Mesenchymal stem cell (in vitro differentiated cells and primary cell): ENCODE data around the gene HS3ST2.

Source experiments
- DNase-seq: peaks from one replicate; pipeline ENCODE4 v3.0.0-alpha.2; 2013
- H2AFZ ChIP-seq: one replicate; pipeline ENCODE4 v1.6.1; 2013; ENCODE audit warnings: low read depth, mild to moderate bottlenecking, control low read depth, inconsistent platforms, low read length, moderate library complexity
- H2AK5ac ChIP-seq: 2 replicates; pipeline ENCODE4 v1.6.1; 2013; ENCODE audit warnings: low read length, moderate library complexity, mild to moderate bottlenecking, inconsistent platforms; ENCODE audit not compliant: severe bottlenecking
- H2BK120ac ChIP-seq: one replicate; pipeline ENCODE4 v1.6.1; 2013; ENCODE audit warnings: low read depth, mild to moderate bottlenecking, inconsistent platforms, low read length, moderate library complexity
- H2BK12ac ChIP-seq, 2 experiments: one replicate each; pipeline ENCODE4 v1.6.1; 2013; ENCODE audit warnings: inconsistent platforms in 2 of 2, low read length in 2 of 2, mild to moderate bottlenecking in 2 of 2, moderate library complexity in 2 of 2, control low read depth in 1 of 2
- H2BK15ac ChIP-seq: one replicate; pipeline ENCODE4 v1.6.1; 2013; ENCODE audit warnings: mild to moderate bottlenecking, low read depth, inconsistent platforms; ENCODE audit not compliant: poor library complexity, severe bottlenecking
- H2BK5ac ChIP-seq: 2 replicates; pipeline ENCODE4 v1.6.1; 2013; ENCODE audit warnings: low read depth, mild to moderate bottlenecking, low read length, control low read depth, inconsistent platforms; ENCODE audit not compliant: poor library complexity, severe bottlenecking
- H3K14ac ChIP-seq, 2 experiments: one replicate each; pipeline ENCODE4 v1.6.1; 2013; ENCODE audit warnings: inconsistent platforms in 2 of 2, low read length in 2 of 2, control low read depth in 1 of 2, mild to moderate bottlenecking in 1 of 2, moderate library complexity in 1 of 2
- H3K18ac ChIP-seq, 2 experiments: one replicate each; pipeline ENCODE4 v1.6.1; 2013; ENCODE audit warnings: inconsistent platforms in 2 of 2, low read length in 2 of 2, control low read depth in 1 of 2, low read depth in 1 of 2, mild to moderate bottlenecking in 1 of 2
- H3K23ac ChIP-seq, 2 experiments: one replicate each; pipeline ENCODE4 v1.6.1; 2013; ENCODE audit warnings: inconsistent platforms in 2 of 2, low read length in 2 of 2, mild to moderate bottlenecking in 2 of 2, moderate library complexity in 2 of 2, control low read depth in 1 of 2
- H3K27ac ChIP-seq: 2 replicates; pipeline ENCODE4 v1.5.1; 2013; ENCODE audit warnings: mild to moderate bottlenecking, moderate library complexity, low read length, control low read depth, inconsistent platforms; ENCODE audit not compliant: poor library complexity, severe bottlenecking
- H3K27me3 ChIP-seq, 2 experiments: 2 replicates each; pipeline versions ENCODE4 v1.6.1 to v1.7.0; 2013; ENCODE audit warnings: low read length in 2 of 2, mild to moderate bottlenecking in 2 of 2, moderate library complexity in 2 of 2, control low read depth in 1 of 2, inconsistent platforms in 1 of 2; ENCODE audit not compliant: control insufficient read depth in 1 of 2, insufficient read depth in 1 of 2
- H3K36me3 ChIP-seq, 2 experiments: 2 replicates each; pipeline versions ENCODE4 v1.6.1 to v1.7.0; 2013; ENCODE audit warnings: low read length in 2 of 2, control low read depth in 1 of 2, inconsistent platforms in 1 of 2, low read depth in 1 of 2, mild to moderate bottlenecking in 1 of 2; ENCODE audit not compliant: insufficient read depth in 2 of 2, control insufficient read depth in 1 of 2
- H3K4ac ChIP-seq, 2 experiments: one replicate each; pipeline ENCODE4 v1.6.1; 2013; ENCODE audit warnings: inconsistent platforms in 2 of 2, low read length in 2 of 2, mild to moderate bottlenecking in 2 of 2, moderate library complexity in 2 of 2, control low read depth in 1 of 2, low read depth in 1 of 2
- H3K4me1 ChIP-seq: 2 replicates; pipeline ENCODE4 v1.6.1; 2013; ENCODE audit warnings: low read depth, low read length, control low read depth; ENCODE audit not compliant: control insufficient read depth, insufficient read depth
- H3K4me2 ChIP-seq: 2 replicates; pipeline ENCODE4 v1.6.1; 2013; ENCODE audit warnings: low read length, mild to moderate bottlenecking, inconsistent platforms; ENCODE audit not compliant: poor library complexity, severe bottlenecking
- H3K4me3 ChIP-seq, 2 experiments: 2 replicates each; pipeline versions ENCODE4 v1.5.1 to v1.7.0; 2013; ENCODE audit warnings: low read length in 2 of 2, mild to moderate bottlenecking in 2 of 2, control low read depth in 1 of 2, low read depth in 1 of 2; ENCODE audit not compliant: insufficient read depth in 1 of 2
- H3K79me1 ChIP-seq: replicated peaks from 2 replicates; pipeline ENCODE4 v1.6.1; 2013; ENCODE audit warnings: mild to moderate bottlenecking, control low read depth, low read length, inconsistent platforms; ENCODE audit not compliant: poor library complexity, severe bottlenecking
- H3K9ac ChIP-seq: 2 replicates; pipeline ENCODE4 v1.7.0; 2013; ENCODE audit warnings: mild to moderate bottlenecking, low read length, moderate library complexity
- H3K9me3 ChIP-seq: 2 replicates; pipeline ENCODE4 v1.7.0; 2013; ENCODE audit warnings: mild to moderate bottlenecking, low read length; ENCODE audit not compliant: control insufficient read depth
- H4K8ac ChIP-seq: one replicate; pipeline ENCODE4 v1.6.1; 2013; ENCODE audit warnings: inconsistent platforms, mild to moderate bottlenecking, low read length, moderate library complexity
- H4K91ac ChIP-seq: one replicate; pipeline ENCODE4 v1.6.1; 2013; ENCODE audit warnings: mild to moderate bottlenecking, low read length, inconsistent platforms
- WGBS: methylation state at CpG from one replicate; pipeline ENCODE4 v1.1.7; 2013; ENCODE audit warnings: mixed read lengths; 5-methylcytosine and 5-hydroxymethylcytosine counted together

Gene HS3ST2

DNA sequence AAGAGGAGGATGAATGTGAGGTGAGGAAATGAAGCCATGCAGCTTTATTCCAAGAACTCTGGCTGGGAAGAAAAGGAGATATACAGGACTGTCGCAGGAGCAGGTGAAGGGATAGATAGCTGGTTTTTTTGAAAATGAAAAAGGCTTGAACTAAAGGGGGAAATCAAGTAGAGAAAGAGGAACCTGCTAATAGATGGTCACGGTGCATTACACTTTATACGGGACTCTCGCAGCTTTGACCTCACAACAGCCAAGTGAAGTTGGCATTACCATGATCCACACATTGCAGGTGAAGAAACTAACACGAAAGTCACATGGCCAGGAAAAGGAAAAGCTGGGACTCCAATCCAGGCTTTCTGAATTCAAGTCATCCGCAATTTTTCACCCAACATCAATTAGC, 86.9 kb downstream of the HS3ST2 start:
- no peak overlapping the region for H3K4me2 ChIP-seq
- H3K36me3 ChIP-seq, result no peaks in the 10 kb centered on the region
- no peak overlapping the region for H4K8ac ChIP-seq
- no peak overlapping the region for H2AK5ac ChIP-seq
- no peak overlapping the region for H4K91ac ChIP-seq
- H3K23ac ChIP-seq, result no peak overlapping the region
- H3K79me1 ChIP-seq, result no peaks in the 10 kb centered on the region
- no peak overlapping the region for H2BK120ac ChIP-seq
- H2BK12ac ChIP-seq, result no peak overlapping the region
- WGBS, result 86% methylated on average over 6 of the region's 6 CpGs
- DNase-seq, result no peak
- H3K4ac ChIP-seq, result no peak overlapping the region
- no peak overlapping the region for H2BK15ac ChIP-seq
- no peak overlapping the region for H3K18ac ChIP-seq
- H3K4me1 ChIP-seq, result peaks cover 2% of the 10 kb centered on the region
- no peak overlapping the region for H3K27ac ChIP-seq
- no peak overlapping the region for H3K14ac ChIP-seq
- no peak overlapping the region for H2AFZ ChIP-seq
- H3K9me3 ChIP-seq, result no peaks in the 10 kb centered on the region
- H3K27me3 ChIP-seq, result peaks cover 12 to 60% of the 10 kb centered on the region in 2 experiments
- no peak overlapping the region for H3K9ac ChIP-seq
- H2BK5ac ChIP-seq, result no peak overlapping the region
- H3K4me3 ChIP-seq, result no peak overlapping the region

DNA sequence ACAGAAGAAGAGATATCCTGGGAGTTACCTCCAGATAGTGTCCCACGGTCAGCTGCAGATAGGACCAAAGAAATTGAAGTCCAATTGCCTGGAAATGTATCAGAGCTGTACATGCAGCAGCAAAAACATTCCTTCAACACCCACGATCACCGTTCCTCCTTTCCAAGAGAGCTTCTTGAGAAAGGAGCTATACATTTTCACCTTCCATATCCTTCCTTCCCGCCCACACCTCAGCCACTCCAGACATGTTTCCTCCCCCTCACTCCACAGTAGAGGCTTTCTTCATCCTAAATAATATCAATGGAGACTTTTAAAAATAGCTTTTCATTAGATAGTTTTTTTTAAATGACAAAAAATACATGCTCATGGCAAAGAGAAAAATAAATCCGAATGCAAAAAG, 87.6 kb downstream of the HS3ST2 start:
- H2AFZ ChIP-seq, result no peak overlapping the region
- no peak overlapping the region for H2BK15ac ChIP-seq
- H3K14ac ChIP-seq, result no peak overlapping the region
- no peaks in the 10 kb centered on the region for H3K9me3 ChIP-seq
- 65% methylated on average over 4 of the region's 5 CpGs for WGBS
- peaks cover 2% of the 10 kb centered on the region for H3K4me1 ChIP-seq
- DNase-seq, result no peak
- H3K23ac ChIP-seq, result no peak overlapping the region
- H3K4me2 ChIP-seq, result no peak overlapping the region
- peaks cover 12 to 53% of the 10 kb centered on the region in 2 experiments for H3K27me3 ChIP-seq
- no peak overlapping the region for H3K4me3 ChIP-seq
- H3K36me3 ChIP-seq, result no peaks in the 10 kb centered on the region
- H3K27ac ChIP-seq, result no peak overlapping the region
- no peak overlapping the region for H2BK12ac ChIP-seq
- no peak overlapping the region for H2AK5ac ChIP-seq
- no peak overlapping the region for H4K8ac ChIP-seq
- no peaks in the 10 kb centered on the region for H3K79me1 ChIP-seq
- no peak overlapping the region for H3K9ac ChIP-seq
- no peak overlapping the region for H2BK5ac ChIP-seq
- H3K4ac ChIP-seq, result no peak overlapping the region
- H4K91ac ChIP-seq, result no peak overlapping the region
- H3K18ac ChIP-seq, result no peak overlapping the region
- H2BK120ac ChIP-seq, result no peak overlapping the region

DNA sequence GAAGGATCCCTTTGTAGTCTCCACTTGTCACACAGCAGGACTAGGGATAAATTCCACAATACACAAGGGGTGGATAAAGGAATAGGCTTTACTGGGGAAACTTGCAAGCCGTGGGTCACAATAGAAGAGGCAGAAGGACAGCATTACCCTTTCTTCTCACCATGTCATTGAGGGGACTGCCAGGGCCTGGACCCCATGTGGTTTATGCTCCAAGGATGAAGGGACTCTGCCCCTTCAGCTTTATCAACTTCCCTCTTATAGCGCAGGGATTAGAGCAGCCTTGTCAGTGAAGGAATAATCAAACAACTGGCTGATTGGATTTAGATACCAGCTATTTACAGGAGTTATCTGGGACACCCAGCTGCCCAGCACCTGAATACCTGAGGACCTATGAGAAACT, 89.8 kb downstream of the HS3ST2 start:
- no peaks in the 10 kb centered on the region for H3K79me1 ChIP-seq
- H3K4me3 ChIP-seq, result no peak overlapping the region
- H4K91ac ChIP-seq, result no peak overlapping the region
- H3K23ac ChIP-seq, result no peak overlapping the region
- H3K18ac ChIP-seq, result no peak overlapping the region
- no peak overlapping the region for H2BK15ac ChIP-seq
- peaks cover 12 to 43% of the 10 kb centered on the region in 2 experiments for H3K27me3 ChIP-seq
- no peak overlapping the region for H2BK12ac ChIP-seq
- H2AK5ac ChIP-seq, result no peak overlapping the region
- 57% methylated on average over 2 of the region's 2 CpGs for WGBS
- no peak overlapping the region for H2AFZ ChIP-seq
- no peak for DNase-seq
- H3K27ac ChIP-seq, result no peak overlapping the region
- no peaks in the 10 kb centered on the region for H3K9me3 ChIP-seq
- H3K4me2 ChIP-seq, result no peak overlapping the region
- H4K8ac ChIP-seq, result no peak overlapping the region
- no peak overlapping the region for H2BK120ac ChIP-seq
- no peak overlapping the region for H3K4ac ChIP-seq
- H3K4me1 ChIP-seq, result peaks cover 2% of the 10 kb centered on the region
- no peaks in the 10 kb centered on the region for H3K36me3 ChIP-seq
- H2BK5ac ChIP-seq, result no peak overlapping the region
- no peak overlapping the region for H3K14ac ChIP-seq
- no peak overlapping the region for H3K9ac ChIP-seq

DNA sequence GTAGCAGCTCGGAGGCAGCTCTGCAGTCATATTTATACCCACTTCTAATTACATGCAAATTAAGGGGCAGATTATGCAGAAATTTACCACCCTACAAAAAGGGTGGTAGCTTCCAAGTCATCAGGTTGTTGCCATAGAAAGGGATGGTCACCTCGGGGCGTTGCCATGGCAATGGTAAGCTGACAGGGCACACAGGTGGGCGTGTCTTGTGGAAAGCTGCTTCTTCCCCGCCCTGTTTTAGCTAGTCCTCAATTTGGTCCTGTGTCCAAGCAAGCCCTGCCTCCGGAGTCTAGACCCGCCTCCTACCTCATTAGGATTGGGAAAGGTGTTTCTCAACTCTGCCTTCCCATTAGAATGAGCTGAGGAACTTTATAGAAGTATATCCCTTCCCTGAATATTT, 98.7 kb downstream of the HS3ST2 start:
- Histone ChIP-seq H3K4me2 (no peak overlapping the region), H3K9me3 (no peaks in the 10 kb centered on the region), H3K79me1 (no peaks in the 10 kb centered on the region), H2BK120ac (no peak overlapping the region), H3K4me1 (no peaks in the 10 kb centered on the region), H3K18ac (no peak overlapping the region), H2BK15ac (no peak overlapping the region), H3K27me3 (peaks cover 0 to 3% of the 10 kb centered on the region in 2 experiments), H2AK5ac (no peak overlapping the region), H3K36me3 (no peaks in the 10 kb centered on the region), H3K4me3 (no peak overlapping the region), H3K14ac (no peak overlapping the region), H3K23ac (no peak overlapping the region), H3K4ac (no peak overlapping the region), H2AFZ (no peak overlapping the region), H2BK12ac (no peak overlapping the region), H2BK5ac (no peak overlapping the region), H4K91ac (no peak overlapping the region), H4K8ac (no peak overlapping the region), H3K27ac (no peak overlapping the region), H3K9ac (no peak overlapping the region)
- no peak for DNase-seq
- 76% methylated on average over 4 of the region's 7 CpGs for WGBS
